ENCODE results near the gene C10orf143.
"Not testable (repeated sequence)": the region's sequence is repeated elsewhere in the genome, so short reads cannot be mapped to it uniquely, and the experiment has no call there.

C10orf143 gene

DNA sequence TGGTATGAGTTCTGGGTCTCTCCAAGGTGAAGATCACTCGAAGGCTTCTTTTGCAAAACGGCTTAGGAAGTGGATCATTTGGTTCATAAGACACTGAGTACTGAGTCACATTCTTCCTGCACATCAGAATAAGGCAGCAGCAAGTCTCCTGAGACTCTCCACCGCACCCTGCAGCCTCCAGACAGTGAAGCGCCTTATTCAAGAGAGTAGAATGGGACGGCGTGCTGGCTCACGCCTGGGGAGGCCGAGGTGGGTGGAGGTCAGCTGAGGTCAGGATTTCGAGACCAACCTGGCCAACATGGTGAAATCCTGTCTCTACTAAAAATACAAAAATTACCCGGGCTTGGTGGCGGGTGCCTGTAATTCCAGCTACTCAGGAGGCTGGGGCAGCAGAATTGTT lies 70.3 kb downstream of the C10orf143 start:
- Mint-ChIP-seq H3K27me3 (ENCODE audit: low read depth) (peaks cover 11% of the 10 kb centered on the region), H3K9me3 (no peaks in the 10 kb centered on the region), H3K4me1 (ENCODE audit: low read depth) (no peaks in the 10 kb centered on the region), H3K27ac (no peak overlapping the region), H3K4me3 (no peak overlapping the region), H3K36me3 (ENCODE audit: low read depth) (no peaks in the 10 kb centered on the region)

DNA sequence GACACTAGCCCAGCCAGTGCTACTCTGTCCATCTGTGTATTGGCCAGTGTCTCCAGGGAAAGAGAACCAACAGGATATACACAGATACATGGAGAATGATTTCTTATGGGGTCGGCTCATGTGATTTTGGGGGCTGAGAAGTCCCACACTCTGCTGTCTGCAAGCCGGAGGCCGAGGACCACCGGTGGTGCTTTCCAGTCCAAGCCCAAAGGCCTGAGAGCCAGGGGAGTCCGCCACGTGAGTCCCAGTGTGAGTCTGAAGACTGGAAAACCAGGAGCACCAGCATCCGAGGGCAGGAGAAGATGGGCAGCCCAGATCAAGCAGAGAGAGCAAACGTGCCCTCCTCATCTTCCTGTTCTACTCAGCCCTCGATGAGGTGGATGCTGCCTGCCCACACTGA lies 71.5 kb downstream of the C10orf143 start:
- Mint-ChIP-seq H3K9me3 (no peaks in the 10 kb centered on the region), H3K27me3 (ENCODE audit: low read depth) (peaks cover 13% of the 10 kb centered on the region), H3K36me3 (ENCODE audit: low read depth) (no peaks in the 10 kb centered on the region), H3K27ac (no peak overlapping the region), H3K4me1 (ENCODE audit: low read depth) (no peaks in the 10 kb centered on the region), H3K4me3 (no peak overlapping the region)

GRCh38 chr10:130038611-130039109 lies 72.0 kb downstream of the C10orf143 start:
- Mint-ChIP-seq H3K9me3 (no peaks in the 10 kb centered on the region), H3K27me3 (ENCODE audit: low read depth) (peaks cover 11% of the 10 kb centered on the region), H3K36me3 (ENCODE audit: low read depth) (no peaks in the 10 kb centered on the region), H3K4me3 (no peak overlapping the region), H3K4me1 (ENCODE audit: low read depth) (no peaks in the 10 kb centered on the region), H3K27ac (no peak overlapping the region)

- H3K27me3 Mint-ChIP-seq (ENCODE audit: low read depth): peaks cover 9% of the 10 kb centered on the region
- no peak overlapping the region for H3K4me3 Mint-ChIP-seq
- no peaks in the 10 kb centered on the region for H3K9me3 Mint-ChIP-seq
- no peaks in the 10 kb centered on the region for H3K4me1 Mint-ChIP-seq (ENCODE audit: low read depth)
- H3K27ac Mint-ChIP-seq: no peak overlapping the region
- H3K36me3 Mint-ChIP-seq (ENCODE audit: low read depth): no peaks in the 10 kb centered on the region
These were observed 72.5 kb downstream of the C10orf143 start for GRCh38 chr10:130038019-130038555.

DNA sequence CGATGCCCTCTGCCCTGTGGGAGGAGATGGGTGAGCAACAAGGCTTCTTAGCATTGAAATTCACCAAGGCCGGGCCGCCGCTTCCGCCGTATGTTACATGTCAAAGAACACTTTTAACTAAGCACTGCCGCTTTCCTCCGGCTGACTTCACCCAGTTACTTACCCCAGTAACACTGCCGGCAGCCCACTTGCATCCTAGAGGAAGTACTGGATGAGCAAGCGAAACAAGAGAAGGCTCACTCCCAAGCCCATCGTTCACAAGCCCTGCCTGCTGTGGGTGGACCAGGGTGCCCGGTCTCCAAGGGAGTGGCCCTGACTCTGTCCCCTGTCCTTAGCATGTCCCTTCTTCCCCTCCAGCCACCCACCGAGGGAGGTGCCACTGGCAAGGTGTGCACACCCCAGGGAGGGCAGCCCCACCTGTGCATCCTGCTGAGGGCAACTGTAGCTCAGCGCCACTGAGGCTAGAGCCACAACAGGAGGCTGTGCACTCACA lies 73.4 kb downstream of the C10orf143 start:
- Mint-ChIP-seq H3K27me3 (ENCODE audit: low read depth) (peaks cover 9% of the 10 kb centered on the region), H3K36me3 (ENCODE audit: low read depth) (no peaks in the 10 kb centered on the region), H3K27ac (no peak overlapping the region), H3K9me3 (no peaks in the 10 kb centered on the region), H3K4me1 (ENCODE audit: low read depth) (no peaks in the 10 kb centered on the region), H3K4me3 (no peak overlapping the region)

- Mint-ChIP-seq H3K4me3 (no peak overlapping the region), H3K36me3 (ENCODE audit: low read depth) (no peaks in the 10 kb centered on the region), H3K4me1 (ENCODE audit: low read depth) (no peaks in the 10 kb centered on the region), H3K9me3 (no peaks in the 10 kb centered on the region), H3K27me3 (ENCODE audit: low read depth) (peaks cover 9% of the 10 kb centered on the region), H3K27ac (no peak overlapping the region)
These were observed 74.1 kb downstream of the C10orf143 start for GRCh38 chr10:130036296-130037065.

DNA sequence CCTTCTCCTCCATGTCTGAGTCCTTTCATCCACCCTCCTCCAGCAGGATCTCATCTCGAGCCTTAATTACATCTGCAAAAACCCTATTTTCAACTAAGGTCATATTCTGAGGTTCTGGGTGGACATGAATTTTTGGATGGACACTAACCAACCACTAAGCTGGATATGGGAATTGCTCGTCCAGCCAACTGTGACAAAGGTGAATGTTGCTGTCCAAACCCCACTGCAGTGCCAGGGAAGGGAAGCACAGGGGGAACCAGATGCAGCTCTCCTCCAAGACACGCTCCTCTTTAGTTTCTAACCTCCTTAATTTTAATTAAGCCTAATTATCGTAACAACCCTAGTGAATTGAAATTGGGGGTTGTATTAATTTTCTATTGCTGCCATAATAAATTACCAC lies 81.4 kb downstream of the C10orf143 start:
- Mint-ChIP-seq H3K36me3 (ENCODE audit: low read depth) (no peaks in the 10 kb centered on the region), H3K9me3 (no peaks in the 10 kb centered on the region), H3K27me3 (ENCODE audit: low read depth) (peaks cover 4% of the 10 kb centered on the region), H3K4me3 (no peak overlapping the region), H3K4me1 (ENCODE audit: low read depth) (no peaks in the 10 kb centered on the region), H3K27ac (no peak overlapping the region)

GRCh38 chr10:130028465-130028819 lies 82.2 kb downstream of the C10orf143 start:
- Mint-ChIP-seq H3K4me1 (ENCODE audit: low read depth) (no peaks in the 10 kb centered on the region), H3K27me3 (ENCODE audit: low read depth) (no peaks in the 10 kb centered on the region), H3K9me3 (no peaks in the 10 kb centered on the region), H3K36me3 (ENCODE audit: low read depth) (no peaks in the 10 kb centered on the region), H3K27ac (no peak overlapping the region), H3K4me3 (no peak overlapping the region)

DNA sequence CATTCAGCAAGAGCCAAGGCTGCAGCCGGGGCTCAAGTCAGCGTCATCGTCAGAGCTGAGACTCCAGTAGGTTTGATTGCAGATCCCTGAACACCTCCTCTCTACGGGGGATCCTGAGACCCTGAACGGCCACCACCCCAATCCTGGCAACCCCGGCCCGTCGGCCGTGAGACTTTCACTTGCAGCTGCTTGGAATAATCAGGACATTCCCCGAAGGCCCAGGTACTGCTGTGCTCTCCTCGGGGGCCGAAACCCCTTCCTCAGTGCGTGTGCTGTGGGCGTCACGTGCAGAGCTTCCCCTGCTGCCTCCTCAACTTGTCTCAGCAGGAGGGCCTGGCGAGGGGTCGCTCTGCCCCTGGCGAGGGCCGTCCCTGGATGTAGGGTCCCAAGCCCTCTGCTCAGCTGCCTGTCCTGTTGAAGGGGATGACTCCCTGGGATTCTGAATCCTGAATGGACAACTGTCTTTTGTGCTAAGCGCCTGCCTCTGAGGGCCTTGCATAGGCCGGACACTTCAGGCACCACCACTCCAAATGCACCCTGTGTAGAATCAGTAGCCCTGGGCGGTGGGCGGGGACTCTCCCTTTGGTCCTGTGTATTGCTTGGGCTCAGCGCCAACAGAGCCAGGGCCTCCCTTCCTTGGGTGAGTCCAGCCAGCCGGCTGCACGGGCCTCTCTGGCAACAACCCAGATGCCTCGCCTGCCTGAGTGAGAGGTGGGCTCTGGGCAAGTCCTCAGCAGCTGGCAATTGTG lies 82.7 kb downstream of the C10orf143 start:
- no peak overlapping the region for H3K4me3 Mint-ChIP-seq
- no peaks in the 10 kb centered on the region for H3K9me3 Mint-ChIP-seq
- H3K36me3 Mint-ChIP-seq (ENCODE audit: low read depth): no peaks in the 10 kb centered on the region
- H3K27ac Mint-ChIP-seq: no peak overlapping the region
- H3K27me3 Mint-ChIP-seq (ENCODE audit: low read depth): no peaks in the 10 kb centered on the region
- no peaks in the 10 kb centered on the region for H3K4me1 Mint-ChIP-seq (ENCODE audit: low read depth)

DNA sequence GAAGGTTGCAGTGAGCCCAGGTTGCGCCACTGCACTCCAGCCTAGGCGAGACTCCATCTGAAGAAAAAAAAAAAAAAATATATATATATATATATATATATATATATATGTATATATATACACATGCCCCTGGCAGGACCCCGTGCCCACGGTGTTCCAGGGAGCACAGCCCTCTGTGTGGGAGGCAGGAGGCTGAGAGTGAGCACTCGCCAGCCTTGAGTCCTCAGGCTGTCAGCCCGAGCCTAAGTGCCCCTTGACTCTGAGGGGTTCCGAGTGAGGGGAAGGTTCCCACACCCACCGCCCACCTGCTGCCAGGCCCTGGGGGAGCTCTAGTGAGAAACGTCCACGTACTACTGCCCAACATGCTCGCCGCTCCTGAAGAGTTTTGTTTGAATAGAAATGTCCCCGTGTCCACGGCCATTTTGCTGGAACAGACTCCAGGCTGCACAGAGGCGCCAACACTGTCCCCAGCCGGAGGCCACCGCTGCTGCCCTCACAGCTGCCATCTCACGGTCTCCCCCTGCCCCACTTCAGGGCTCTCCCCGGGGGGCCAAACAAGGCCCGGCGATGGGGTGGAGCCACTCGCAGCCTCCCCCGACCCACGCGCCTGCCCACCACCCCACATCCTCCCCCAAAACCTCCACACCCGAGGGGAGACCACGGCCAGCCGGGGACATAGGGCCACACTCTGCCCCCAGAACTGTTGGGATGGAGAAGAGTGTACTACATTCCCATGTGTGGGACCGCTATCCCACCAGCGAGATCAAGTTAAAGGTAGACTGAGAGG lies 83.8 kb downstream of the C10orf143 start:
- H3K36me3 Mint-ChIP-seq (ENCODE audit: low read depth): no peaks in the 10 kb centered on the region
- H3K4me3 Mint-ChIP-seq: no peak overlapping the region
- H3K27ac Mint-ChIP-seq: no peak overlapping the region
- no peaks in the 10 kb centered on the region for H3K27me3 Mint-ChIP-seq (ENCODE audit: low read depth)
- H3K9me3 Mint-ChIP-seq: no peaks in the 10 kb centered on the region
- H3K4me1 Mint-ChIP-seq (ENCODE audit: low read depth): no peaks in the 10 kb centered on the region

DNA sequence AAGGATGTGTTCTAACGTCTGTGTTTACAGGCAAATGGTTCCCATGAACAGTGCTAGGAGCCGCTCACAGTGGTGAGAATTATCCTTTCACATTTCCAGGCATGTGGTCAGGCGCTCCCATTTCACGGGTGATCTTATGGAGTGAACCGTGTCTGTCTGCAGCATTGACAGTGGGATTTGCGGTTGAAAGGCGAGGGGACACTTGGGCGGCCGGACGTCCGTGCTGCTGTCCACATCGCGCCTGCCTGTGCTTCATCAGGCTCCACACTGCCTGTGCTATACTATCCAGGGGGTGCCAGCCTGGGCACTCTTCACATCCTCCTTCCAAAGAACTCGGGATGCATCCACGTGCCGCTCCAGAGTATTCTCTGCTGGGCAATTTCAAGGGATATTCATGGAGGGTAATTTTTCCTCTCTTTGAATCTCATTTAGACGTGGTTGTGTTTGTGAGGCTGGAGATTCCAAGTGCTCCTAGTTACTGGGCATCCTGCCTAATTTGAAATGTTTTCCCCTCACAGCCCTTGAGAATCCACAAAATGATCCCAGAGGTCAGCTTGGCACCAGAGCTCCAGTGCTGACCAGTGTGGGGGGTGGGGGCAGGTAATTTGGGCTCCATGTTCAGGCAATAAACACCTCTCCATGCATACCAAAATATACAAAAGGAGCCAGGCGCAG lies 84.7 kb downstream of the C10orf143 start:
- Mint-ChIP-seq H3K36me3 (ENCODE audit: low read depth) (no peaks in the 10 kb centered on the region), H3K27me3 (ENCODE audit: low read depth) (no peaks in the 10 kb centered on the region), H3K27ac (no peak overlapping the region), H3K9me3 (no peaks in the 10 kb centered on the region), H3K4me1 (ENCODE audit: low read depth) (no peaks in the 10 kb centered on the region), H3K4me3 (no peak overlapping the region)

DNA sequence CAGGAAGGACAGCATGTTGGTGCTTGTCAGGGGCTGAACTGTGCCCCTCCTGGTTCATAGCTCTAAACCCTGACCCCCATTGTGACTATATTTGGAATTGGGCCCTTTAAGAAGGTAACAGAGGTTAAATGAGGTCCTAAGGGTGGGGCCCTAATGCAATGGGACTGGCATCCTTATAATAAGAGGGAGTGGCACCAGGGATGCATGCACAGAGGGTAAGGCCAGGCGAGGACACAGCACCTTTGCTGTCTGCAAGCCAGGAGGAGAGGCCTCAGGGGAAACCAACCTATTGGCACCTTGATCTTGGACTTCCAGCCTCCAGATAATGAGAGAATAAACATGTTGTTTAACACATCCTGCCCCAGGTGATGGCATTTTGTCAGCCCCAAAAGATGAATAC lies 85.3 kb downstream of the C10orf143 start:
- H3K27me3 Mint-ChIP-seq (ENCODE audit: low read depth): no peaks in the 10 kb centered on the region
- no peaks in the 10 kb centered on the region for H3K4me1 Mint-ChIP-seq (ENCODE audit: low read depth)
- H3K27ac Mint-ChIP-seq: no peak overlapping the region
- no peak overlapping the region for H3K4me3 Mint-ChIP-seq
- no peaks in the 10 kb centered on the region for H3K9me3 Mint-ChIP-seq
- H3K36me3 Mint-ChIP-seq (ENCODE audit: low read depth): no peaks in the 10 kb centered on the region

GRCh38 chr10:130024779-130025325 lies 85.8 kb downstream of the C10orf143 start:
- Mint-ChIP-seq H3K36me3 (ENCODE audit: low read depth) (no peaks in the 10 kb centered on the region), H3K27me3 (ENCODE audit: low read depth) (no peaks in the 10 kb centered on the region), H3K4me3 (no peak overlapping the region), H3K27ac (no peak overlapping the region), H3K4me1 (ENCODE audit: low read depth) (no peaks in the 10 kb centered on the region), H3K9me3 (no peaks in the 10 kb centered on the region)

DNA sequence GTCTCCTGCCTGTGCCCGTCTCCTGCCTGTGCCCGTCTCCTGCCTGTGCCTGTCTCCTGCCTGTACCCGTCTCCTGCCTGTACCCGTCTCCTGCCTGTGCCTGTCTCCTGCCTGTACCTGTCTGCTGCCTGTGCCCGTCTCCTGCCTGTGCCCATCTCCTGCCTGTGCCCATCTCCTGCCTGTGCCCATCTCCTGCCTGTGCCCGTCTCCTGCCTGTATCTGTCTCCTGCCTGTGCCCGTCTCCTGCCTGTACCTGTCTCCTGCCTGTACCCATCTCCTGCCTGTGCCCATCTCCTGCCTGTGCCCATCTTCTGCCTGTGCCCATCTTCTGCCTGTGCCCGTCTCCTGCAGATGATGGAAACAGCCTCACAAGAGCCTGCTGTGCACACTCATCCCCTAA lies 86.3 kb downstream of the C10orf143 start:
- not testable (repeated sequence) for H3K27ac Mint-ChIP-seq; H3K4me3 Mint-ChIP-seq; H3K27me3 Mint-ChIP-seq (ENCODE audit: low read depth); H3K36me3 Mint-ChIP-seq (ENCODE audit: low read depth); H3K4me1 Mint-ChIP-seq (ENCODE audit: low read depth); H3K9me3 Mint-ChIP-seq

Data from T-helper 1 cell treated with Interleukin-12 subunit alpha and Interleukin-12 subunit beta and Interleukin-4 antibody, amounts not matched to agents 30 μg/mL and 1 μg/mL, for 36 hours (primary cell).